Progenitor cell of endocrine pancreas (in vitro differentiated cells): ENCODE data around the gene PSEN1. TPM values are rescaled to one million over a fixed set of nuclear protein-coding genes. Genes with fewer than 3 reads are reported as not detected.

Experiments
- DNase-seq: peaks from one replicate; pipeline ENCODE4 v3.0.0; 2021; ENCODE audit warnings: low spot score; ENCODE audit not compliant: unreplicated experiment
- H3K27ac Mint-ChIP-seq: 2 replicates; pipeline ENCODE4 v1.8.0; 2021; ENCODE audit warnings: mild to moderate bottlenecking, moderate library complexity, mixed read lengths
- H3K27me3 Mint-ChIP-seq: 2 replicates; pipeline ENCODE4 v1.8.0; 2021; ENCODE audit warnings: mixed read lengths
- H3K36me3 Mint-ChIP-seq: 2 replicates; pipeline ENCODE4 v1.8.0; 2022; ENCODE audit warnings: mixed read lengths; ENCODE audit not compliant: insufficient read depth
- H3K4me1 Mint-ChIP-seq: 2 replicates; pipeline ENCODE4 v1.8.0; 2021; ENCODE audit warnings: low read depth, mixed read lengths
- H3K4me3 Mint-ChIP-seq: 2 replicates; pipeline ENCODE4 v1.8.0; 2021; ENCODE audit warnings: low read depth, mild to moderate bottlenecking, moderate library complexity, mixed read lengths
- H3K9me3 Mint-ChIP-seq: 2 replicates; pipeline ENCODE4 v1.8.0; 2021; ENCODE audit warnings: low read depth, mixed read lengths
- total RNA-seq: library from RNA; stranded (reverse); gene quantifications from 2 replicates; pipeline ENCODE4 v1.2.1, GENCODE V29; 2021
- TF ChIP-seq, protein P1 (sequence below): fragments of 200-600 bp; sonication (generic); IDR thresholded peaks from one replicate; pipeline ENCODE4 v1.5.0; 2021; ENCODE audit warnings: antibody characterized with exemption, mild to moderate bottlenecking; ENCODE audit not compliant: unreplicated experiment

PSEN1 gene
- total RNA-seq, 1 donor from 2014 or later: 61.7 TPM

DNA sequence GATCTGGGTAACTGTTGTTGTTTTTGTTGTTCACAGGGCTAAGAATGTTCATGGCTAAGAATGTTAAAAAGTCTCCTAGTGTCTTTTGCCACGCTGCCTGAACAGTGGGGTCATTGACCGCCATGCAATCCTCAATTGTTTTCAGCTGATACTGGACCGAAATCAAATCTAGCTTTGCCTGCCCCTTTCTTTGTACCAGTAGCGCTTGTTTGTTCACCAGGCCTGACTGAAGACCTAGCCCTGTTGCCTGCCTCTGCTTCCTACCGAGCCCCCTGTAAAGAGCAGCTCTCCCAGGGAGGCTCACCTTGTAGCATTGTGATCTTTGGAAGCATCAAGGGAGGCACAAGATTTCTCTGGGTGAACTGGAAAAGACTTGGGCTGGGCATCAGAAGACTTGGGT is 6.7 kb downstream of the PSEN1 start:
- DNase-seq: no peak
- Mint-ChIP-seq H3K27ac (peak overlapping the region; percentile 92), H3K4me3 (no peak overlapping the region)

DNA sequence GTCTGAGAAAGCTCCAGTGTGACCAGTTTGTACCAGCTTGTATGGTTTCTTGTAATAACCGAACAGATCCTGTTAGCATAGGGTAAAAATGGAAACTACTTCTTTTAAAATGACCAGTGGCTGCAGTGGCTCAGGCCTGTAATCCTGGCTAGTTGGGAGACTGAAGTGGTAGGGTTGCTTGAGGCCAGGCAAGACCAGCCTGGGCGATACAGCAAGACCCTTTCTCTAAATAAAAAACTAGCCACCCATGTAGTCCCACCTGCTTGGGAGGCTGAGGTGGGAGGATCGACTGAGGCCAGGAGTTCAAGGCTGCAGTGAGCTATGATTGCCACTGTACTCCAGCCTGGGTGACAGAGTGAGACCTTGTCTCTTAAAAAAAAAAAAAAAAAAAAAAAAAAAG is 7.3 kb downstream of the PSEN1 start:
- H3K36me3 Mint-ChIP-seq: peaks cover 1% of the 10 kb centered on the region
- DNase-seq: no peak
- H3K4me1 Mint-ChIP-seq: peaks cover 19% of the 10 kb centered on the region
- no peaks in the 10 kb centered on the region for H3K27me3 Mint-ChIP-seq
- no peaks in the 10 kb centered on the region for H3K9me3 Mint-ChIP-seq
- no peak overlapping the region for H3K4me3 Mint-ChIP-seq
- peak overlapping the region; percentile 92 for H3K27ac Mint-ChIP-seq
- TF ChIP-seq, protein P1, sequence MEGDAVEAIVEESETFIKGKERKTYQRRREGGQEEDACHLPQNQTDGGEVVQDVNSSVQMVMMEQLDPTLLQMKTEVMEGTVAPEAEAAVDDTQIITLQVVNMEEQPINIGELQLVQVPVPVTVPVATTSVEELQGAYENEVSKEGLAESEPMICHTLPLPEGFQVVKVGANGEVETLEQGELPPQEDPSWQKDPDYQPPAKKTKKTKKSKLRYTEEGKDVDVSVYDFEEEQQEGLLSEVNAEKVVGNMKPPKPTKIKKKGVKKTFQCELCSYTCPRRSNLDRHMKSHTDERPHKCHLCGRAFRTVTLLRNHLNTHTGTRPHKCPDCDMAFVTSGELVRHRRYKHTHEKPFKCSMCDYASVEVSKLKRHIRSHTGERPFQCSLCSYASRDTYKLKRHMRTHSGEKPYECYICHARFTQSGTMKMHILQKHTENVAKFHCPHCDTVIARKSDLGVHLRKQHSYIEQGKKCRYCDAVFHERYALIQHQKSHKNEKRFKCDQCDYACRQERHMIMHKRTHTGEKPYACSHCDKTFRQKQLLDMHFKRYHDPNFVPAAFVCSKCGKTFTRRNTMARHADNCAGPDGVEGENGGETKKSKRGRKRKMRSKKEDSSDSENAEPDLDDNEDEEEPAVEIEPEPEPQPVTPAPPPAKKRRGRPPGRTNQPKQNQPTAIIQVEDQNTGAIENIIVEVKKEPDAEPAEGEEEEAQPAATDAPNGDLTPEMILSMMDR: no peak

More for the DNA sequence above, 6.7 kb downstream of the PSEN1 start:
- H3K4me1 Mint-ChIP-seq: peaks cover 19% of the 10 kb centered on the region
- TF ChIP-seq, protein P1: no peak
- H3K27me3 Mint-ChIP-seq: no peaks in the 10 kb centered on the region
- H3K9me3 Mint-ChIP-seq: no peaks in the 10 kb centered on the region
- H3K36me3 Mint-ChIP-seq: peaks cover 1% of the 10 kb centered on the region

DNA sequence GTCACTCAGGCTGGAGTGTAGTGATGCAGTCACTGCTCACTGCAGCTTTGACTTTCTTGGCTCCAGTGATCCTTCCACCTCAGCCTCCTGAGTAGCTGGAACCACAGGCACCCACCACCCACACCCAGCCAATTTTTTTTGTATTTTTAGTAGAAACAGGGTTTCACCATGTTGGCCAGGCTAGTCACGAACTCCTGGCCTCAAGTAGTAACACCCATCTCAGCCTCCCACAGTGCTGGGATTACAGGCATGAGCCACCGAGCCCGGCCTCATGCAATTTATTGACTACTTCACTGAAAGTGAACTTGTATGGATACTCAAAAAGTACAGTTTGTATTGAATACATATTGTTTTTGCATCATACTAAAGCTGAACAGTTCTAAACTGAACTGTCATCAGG is 9.1 kb downstream of the PSEN1 start:
- no peak for DNase-seq
- H3K27me3 Mint-ChIP-seq: no peaks in the 10 kb centered on the region
- peaks cover 5% of the 10 kb centered on the region for H3K36me3 Mint-ChIP-seq
- no peak overlapping the region for H3K4me3 Mint-ChIP-seq
- TF ChIP-seq, protein P1: no peak
- H3K4me1 Mint-ChIP-seq: peaks cover 19% of the 10 kb centered on the region
- no peak overlapping the region for H3K27ac Mint-ChIP-seq
- no peaks in the 10 kb centered on the region for H3K9me3 Mint-ChIP-seq

DNA sequence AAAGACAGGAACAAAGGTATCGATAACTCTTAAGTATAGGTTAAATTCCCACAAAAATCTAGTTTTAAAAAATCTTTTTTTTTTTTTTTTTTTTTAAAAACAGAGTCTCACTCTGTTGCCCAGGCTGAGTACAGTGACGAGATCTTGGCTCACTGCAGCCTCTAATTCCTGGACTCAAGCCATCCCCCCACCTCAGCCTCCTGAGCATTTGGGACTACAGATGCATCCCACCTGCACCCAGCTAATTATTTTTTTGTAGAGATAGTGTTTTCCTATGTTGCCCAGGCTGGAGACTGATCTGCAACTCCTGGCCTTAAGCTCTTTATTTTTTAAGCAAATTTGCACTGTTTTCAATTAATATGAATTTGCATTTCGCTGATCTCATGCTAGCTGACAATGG is 9.8 kb downstream of the PSEN1 start:
- Mint-ChIP-seq H3K36me3 (peaks cover 4% of the 10 kb centered on the region), H3K4me1 (peaks cover 17% of the 10 kb centered on the region), H3K27ac (no peak overlapping the region), H3K9me3 (no peaks in the 10 kb centered on the region), H3K4me3 (no peak overlapping the region), H3K27me3 (no peaks in the 10 kb centered on the region)
- TF ChIP-seq, protein P1: no peak
- no peak for DNase-seq

DNA sequence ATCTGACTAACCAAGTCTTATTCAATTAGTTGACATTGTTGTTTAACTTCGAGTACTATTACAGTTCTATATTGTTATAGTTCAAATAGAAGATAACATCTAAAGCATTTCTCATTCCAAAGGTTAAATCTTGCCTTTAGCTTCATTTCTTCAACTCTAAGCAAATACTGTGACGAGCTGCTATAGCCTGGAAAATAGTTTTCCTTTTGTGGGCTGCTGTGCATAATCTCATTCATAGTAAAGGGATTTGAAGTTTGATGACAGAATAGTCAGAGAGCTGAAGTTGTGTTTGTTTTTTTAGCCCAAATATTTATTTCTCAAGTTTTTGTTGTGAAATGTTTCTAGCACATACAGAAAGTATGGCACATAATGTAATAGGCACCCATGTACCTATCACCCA is 13.4 kb downstream of the PSEN1 start:
- no peak for DNase-seq
- no peaks in the 10 kb centered on the region for H3K27me3 Mint-ChIP-seq
- peaks cover 2% of the 10 kb centered on the region for H3K4me1 Mint-ChIP-seq
- TF ChIP-seq, protein P1: no peak
- H3K4me3 Mint-ChIP-seq: no peak overlapping the region
- no peak overlapping the region for H3K27ac Mint-ChIP-seq
- peaks cover 8% of the 10 kb centered on the region for H3K36me3 Mint-ChIP-seq
- no peaks in the 10 kb centered on the region for H3K9me3 Mint-ChIP-seq
